ENCODE data around the gene IPO5. TPM values are rescaled to one million over a fixed set of nuclear protein-coding genes. Genes with fewer than 3 reads are reported as not detected.

Gene IPO5
- 74.2 to 111 TPM (median 89.4 TPM) in 5 replicates for total RNA-seq (2022; extraction: Qiagen RNA extraction; ENCODE audit: low read depth)

GRCh38 chr13:97953376-97953970 is at the start of gene IPO5:
IPO5 (plus strand) TSS chr13:97953675; CDS start chr13:97976697, 23,022 bp downstream.

Other genes with a start within 250 kb of the IPO5 start
- 8.4 to 10.4 TPM (median 8.7 TPM) in 5 replicates for gene FARP1, start 189.4 kb downstream of the IPO5 start, total RNA-seq (2022; extraction: Qiagen RNA extraction; ENCODE audit: low read depth)
- gene RNF113B, start 223.6 kb downstream of the IPO5 start, total RNA-seq (2022; extraction: Qiagen RNA extraction; ENCODE audit: low read depth): not detected in 5 replicates

All from A549 treated with CpdA at 1 μM for 4 hours (cell line).